GM19023 (cell line): ENCODE measurements around the gene SLTM.
"Not testable (repeated sequence)": the region's sequence is repeated elsewhere in the genome, so short reads cannot be mapped to it uniquely, and the experiment has no call there.

Experiments used
- ATAC-seq: cut with Tn5 transposase; IDR thresholded peaks from one replicate; pipeline ENCODE4 v1.9.1; 2021; ENCODE audit warnings: mild to moderate bottlenecking, moderate library complexity; ENCODE audit not compliant: unreplicated experiment

Gene SLTM

GRCh38 chr15:58929891-58930416 lies 3.5 kb downstream of the SLTM start:
- no peak for ATAC-seq

- no peak for ATAC-seq
These were observed 6.7 kb downstream of the SLTM start for GRCh38 chr15:58926823-58927222.

GRCh38 chr15:58924327-58924726 lies 9.2 kb downstream of the SLTM start:
- ATAC-seq = no peak

GRCh38 chr15:58923696-58924300 lies 9.7 kb downstream of the SLTM start:
- ATAC-seq = no peak

GRCh38 chr15:58923284-58923683 lies 10.2 kb downstream of the SLTM start:
- ATAC-seq = no peak

GRCh38 chr15:58921267-58921790 lies 12.2 kb downstream of the SLTM start:
- no peak for ATAC-seq

GRCh38 chr15:58920447-58920846 lies 13.0 kb downstream of the SLTM start:
- not testable (repeated sequence) for ATAC-seq

- ATAC-seq = no peak
These were observed 14.2 kb downstream of the SLTM start for GRCh38 chr15:58919232-58919631.

- ATAC-seq = no peak
These were observed 15.2 kb downstream of the SLTM start for GRCh38 chr15:58918239-58918638.

GRCh38 chr15:58917613-58918129 lies 15.8 kb downstream of the SLTM start:
- not testable (repeated sequence) for ATAC-seq

- ATAC-seq = no peak
These were observed 16.5 kb downstream of the SLTM start for GRCh38 chr15:58916962-58917361.

GRCh38 chr15:58910456-58910855 lies 23.0 kb downstream of the SLTM start:
- no peak for ATAC-seq

- ATAC-seq = no peak
These were observed 23.9 kb downstream of the SLTM start for GRCh38 chr15:58909616-58910015.

- ATAC-seq = no peak
These were observed 24.7 kb downstream of the SLTM start for GRCh38 chr15:58908550-58909309.

GRCh38 chr15:58900631-58901030 lies 32.8 kb downstream of the SLTM start:
- no peak for ATAC-seq

GRCh38 chr15:58898150-58898680 lies 35.3 kb downstream of the SLTM start:
- ATAC-seq = no peak

GRCh38 chr15:58889363-58889762 lies 44.1 kb downstream of the SLTM start:
- ATAC-seq = no peak

- no peak for ATAC-seq
These were observed 46.6 kb downstream of the SLTM start for GRCh38 chr15:58886921-58887320.

GRCh38 chr15:58883926-58884325 lies 49.6 kb downstream of the SLTM start:
- not testable (repeated sequence) for ATAC-seq

- no peak for ATAC-seq
These were observed 51.2 kb downstream of the SLTM start for GRCh38 chr15:58882243-58882642.

- no peak for ATAC-seq
These were observed 53.2 kb downstream of the SLTM start for GRCh38 chr15:58880320-58880719.
